GOT3 (cell line): ENCODE measurements around the gene EIF4ENIF1.
A peak's percentile ranks its signal among the peaks of the same experiment; 100 is the strongest.
"Not testable (repeated sequence)": the region's sequence is repeated elsewhere in the genome, so short reads cannot be mapped to it uniquely, and the experiment has no call there.

ENCODE experiments used
- DNase-seq: peaks from one replicate; lab custom pipeline; 2025; ENCODE audit warnings: mixed read lengths; lab: John Stamatoyannopoulos, UW

EIF4ENIF1 gene

GRCh38 chr22:31442768-31443489 lies 46.7 kb downstream of the EIF4ENIF1 start:
- DNase-seq, result no peak

GRCh38 chr22:31441652-31442051 lies 48.0 kb downstream of the EIF4ENIF1 start:
- no peak for DNase-seq

- DNase-seq, result no peak
These were observed 49.0 kb downstream of the EIF4ENIF1 start for GRCh38 chr22:31440681-31441080.

- DNase-seq, result no peak
These were observed 49.8 kb downstream of the EIF4ENIF1 start for GRCh38 chr22:31439808-31440207.

- no peak for DNase-seq
These were observed 53.5 kb downstream of the EIF4ENIF1 start for GRCh38 chr22:31436132-31436531.

- no peak for DNase-seq
These were observed 57.7 kb downstream of the EIF4ENIF1 start for GRCh38 chr22:31431950-31432349.

- DNase-seq, result no peak
These were observed 64.2 kb downstream of the EIF4ENIF1 start for GRCh38 chr22:31425331-31426050.

- DNase-seq, result not testable (repeated sequence)
These were observed 87.3 kb downstream of the EIF4ENIF1 start for GRCh38 chr22:31402350-31402749.

- no peak for DNase-seq
These were observed 89.6 kb downstream of the EIF4ENIF1 start for GRCh38 chr22:31400023-31400397.

GRCh38 chr22:31399211-31400022 lies 90.2 kb downstream of the EIF4ENIF1 start, which contains the start of gene DRG1:
Gene DRG1, plus strand, starts transcription at chr22:31399604. Its CDS starts 80 bp downstream, at chr22:31399684.
- peak; percentile 83 for DNase-seq

GRCh38 chr22:31398231-31398630 lies 91.4 kb downstream of the EIF4ENIF1 start:
- DNase-seq, result no peak

GRCh38 chr22:31394326-31394725 lies 95.3 kb downstream of the EIF4ENIF1 start:
- DNase-seq, result no peak

- DNase-seq, result no peak
These were observed 95.7 kb downstream of the EIF4ENIF1 start for GRCh38 chr22:31393893-31394292.
